Chondrocyte (in vitro differentiated cells): Measurements from ENCODE around the gene BLOC1S5. TPM values are rescaled to one million over a fixed set of nuclear protein-coding genes. Genes with fewer than 3 reads are reported as not detected.

ENCODE experiments used
- DNase-seq: peaks from one replicate; pipeline ENCODE4 v3.0.0; 2021; ENCODE audit warnings: mixed read lengths, low spot score
- H3K27ac Mint-ChIP-seq: one replicate; pipeline ENCODE4 v1.8.0; 2021; ENCODE audit warnings: mild to moderate bottlenecking, moderate library complexity, mixed read lengths; ENCODE audit not compliant: unreplicated experiment
- H3K27me3 Mint-ChIP-seq: 2 replicates; pipeline ENCODE4 v1.8.0; 2021; ENCODE audit warnings: low read depth, mixed read lengths
- H3K36me3 Mint-ChIP-seq: 2 replicates; pipeline ENCODE4 v1.8.0; 2021; ENCODE audit warnings: low read depth, mixed read lengths
- H3K4me1 Mint-ChIP-seq: 2 replicates; pipeline ENCODE4 v1.8.0; 2021; ENCODE audit warnings: low read depth, mild to moderate bottlenecking, mixed read lengths
- H3K4me3 Mint-ChIP-seq: one replicate; pipeline ENCODE4 v1.8.0; 2021; ENCODE audit warnings: mild to moderate bottlenecking, moderate library complexity, mixed read lengths; ENCODE audit not compliant: unreplicated experiment
- H3K9me3 Mint-ChIP-seq: 2 replicates; pipeline ENCODE4 v1.8.0; 2021; ENCODE audit warnings: low read depth, mixed read lengths
- total RNA-seq: library from RNA; stranded (reverse); gene quantifications from 3 replicates; pipeline ENCODE4 v1.2.1, GENCODE V29; 2021
- TF ChIP-seq, protein P1 (sequence below): fragments of 200-600 bp; sonication (generic); IDR thresholded peaks from 2 replicates; pipeline ENCODE4 v1.5.0; 2021; ENCODE audit warnings: antibody characterized with exemption, mild to moderate bottlenecking, moderate library complexity

Gene BLOC1S5
- total RNA-seq, 1 donor from 2014 or later, result 9.4 TPM

DNA sequence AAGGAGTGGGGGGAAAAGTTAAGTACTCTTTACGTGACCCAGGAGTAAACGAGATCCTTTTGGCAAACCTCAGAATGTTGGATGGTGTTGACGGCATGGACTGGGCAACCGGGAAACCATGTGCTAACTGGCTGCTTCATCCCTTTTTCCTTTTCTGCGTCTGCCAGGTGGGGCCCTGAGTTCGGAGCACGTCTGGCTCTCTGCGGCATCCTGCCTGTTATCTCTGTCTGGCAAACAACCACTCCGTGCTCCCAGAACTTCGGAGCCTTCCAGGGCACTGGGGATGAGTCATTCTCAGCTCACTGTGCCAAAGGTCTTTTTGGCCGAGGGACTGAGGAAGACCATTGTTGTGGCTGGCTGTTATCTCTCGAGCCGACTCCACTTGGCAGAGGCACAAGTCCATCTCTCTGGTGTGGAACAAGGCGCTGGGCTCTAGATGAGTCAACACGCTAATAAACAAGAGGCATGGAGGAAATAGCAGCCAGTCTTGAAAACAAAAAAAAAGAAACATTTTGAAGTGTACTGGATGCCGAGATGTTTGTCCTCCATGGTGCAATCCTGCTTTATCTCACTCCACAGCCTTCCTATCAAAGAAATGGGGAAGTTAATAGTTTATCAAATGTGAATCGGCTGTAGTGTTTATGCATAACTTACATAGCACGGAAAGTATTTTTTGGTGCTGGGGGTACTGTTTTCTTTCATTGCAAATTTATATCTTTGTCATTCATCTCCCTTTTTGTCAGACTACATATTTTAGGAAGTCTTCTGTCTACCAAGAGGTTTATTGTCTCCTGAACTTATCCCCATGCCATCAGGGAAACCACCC is 89.0 kb downstream of the BLOC1S5 start:
- Mint-ChIP-seq H3K27ac (no peak overlapping the region), H3K4me1 (peaks cover 11% of the 10 kb centered on the region), H3K36me3 (no peaks in the 10 kb centered on the region), H3K4me3 (no peak overlapping the region), H3K27me3 (no peaks in the 10 kb centered on the region), H3K9me3 (no peaks in the 10 kb centered on the region)
- TF ChIP-seq, protein P1, sequence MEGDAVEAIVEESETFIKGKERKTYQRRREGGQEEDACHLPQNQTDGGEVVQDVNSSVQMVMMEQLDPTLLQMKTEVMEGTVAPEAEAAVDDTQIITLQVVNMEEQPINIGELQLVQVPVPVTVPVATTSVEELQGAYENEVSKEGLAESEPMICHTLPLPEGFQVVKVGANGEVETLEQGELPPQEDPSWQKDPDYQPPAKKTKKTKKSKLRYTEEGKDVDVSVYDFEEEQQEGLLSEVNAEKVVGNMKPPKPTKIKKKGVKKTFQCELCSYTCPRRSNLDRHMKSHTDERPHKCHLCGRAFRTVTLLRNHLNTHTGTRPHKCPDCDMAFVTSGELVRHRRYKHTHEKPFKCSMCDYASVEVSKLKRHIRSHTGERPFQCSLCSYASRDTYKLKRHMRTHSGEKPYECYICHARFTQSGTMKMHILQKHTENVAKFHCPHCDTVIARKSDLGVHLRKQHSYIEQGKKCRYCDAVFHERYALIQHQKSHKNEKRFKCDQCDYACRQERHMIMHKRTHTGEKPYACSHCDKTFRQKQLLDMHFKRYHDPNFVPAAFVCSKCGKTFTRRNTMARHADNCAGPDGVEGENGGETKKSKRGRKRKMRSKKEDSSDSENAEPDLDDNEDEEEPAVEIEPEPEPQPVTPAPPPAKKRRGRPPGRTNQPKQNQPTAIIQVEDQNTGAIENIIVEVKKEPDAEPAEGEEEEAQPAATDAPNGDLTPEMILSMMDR, result no peak
- no peak for DNase-seq

DNA sequence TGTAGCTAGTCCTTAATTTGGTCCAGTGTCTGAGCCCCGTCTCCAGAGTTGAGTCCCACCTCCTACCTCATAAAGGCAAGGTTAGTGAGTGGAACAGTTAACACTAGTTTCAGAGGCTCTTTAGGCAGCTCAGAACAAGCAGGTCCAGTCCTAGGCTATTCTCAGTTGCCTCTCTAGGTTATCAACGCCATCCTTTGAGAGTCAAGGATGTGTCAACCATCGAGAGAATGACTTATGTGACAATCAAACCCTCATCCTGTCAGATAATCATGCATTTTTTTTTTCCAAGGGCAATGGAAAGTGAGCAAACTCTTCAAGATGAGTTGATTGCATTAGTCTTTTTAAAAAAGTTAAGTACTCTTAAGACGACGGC is 89.6 kb downstream of the BLOC1S5 start:
- no peak overlapping the region for H3K4me3 Mint-ChIP-seq
- no peak overlapping the region for H3K27ac Mint-ChIP-seq
- no peaks in the 10 kb centered on the region for H3K36me3 Mint-ChIP-seq
- peaks cover 11% of the 10 kb centered on the region for H3K4me1 Mint-ChIP-seq
- H3K27me3 Mint-ChIP-seq, result no peaks in the 10 kb centered on the region
- no peak for DNase-seq
- no peaks in the 10 kb centered on the region for H3K9me3 Mint-ChIP-seq
- TF ChIP-seq, protein P1, result no peak

DNA sequence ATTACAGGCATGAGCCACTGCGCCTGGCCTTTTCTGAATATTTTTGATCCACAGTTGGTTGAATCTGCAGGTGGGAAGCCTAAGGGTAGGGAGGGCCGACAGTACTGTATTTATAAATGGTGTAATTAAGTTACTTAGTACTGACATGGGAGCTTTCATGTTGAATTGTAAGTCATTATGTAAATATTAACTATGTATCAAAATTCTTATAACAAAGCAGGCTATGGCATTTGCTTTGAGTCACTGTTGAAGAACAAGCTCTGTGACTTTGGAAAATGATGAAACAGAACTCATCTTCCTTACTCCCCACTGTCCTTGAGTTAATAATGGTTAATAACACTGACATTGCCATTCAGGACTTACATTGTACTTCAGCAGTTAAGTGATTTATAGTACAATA is 90.6 kb downstream of the BLOC1S5 start:
- TF ChIP-seq, protein P1, result no peak
- H3K36me3 Mint-ChIP-seq, result peaks cover 2% of the 10 kb centered on the region
- H3K4me3 Mint-ChIP-seq, result no peak overlapping the region
- DNase-seq, result no peak
- H3K9me3 Mint-ChIP-seq, result no peaks in the 10 kb centered on the region
- H3K4me1 Mint-ChIP-seq, result peaks cover 11% of the 10 kb centered on the region
- no peak overlapping the region for H3K27ac Mint-ChIP-seq
- no peaks in the 10 kb centered on the region for H3K27me3 Mint-ChIP-seq

DNA sequence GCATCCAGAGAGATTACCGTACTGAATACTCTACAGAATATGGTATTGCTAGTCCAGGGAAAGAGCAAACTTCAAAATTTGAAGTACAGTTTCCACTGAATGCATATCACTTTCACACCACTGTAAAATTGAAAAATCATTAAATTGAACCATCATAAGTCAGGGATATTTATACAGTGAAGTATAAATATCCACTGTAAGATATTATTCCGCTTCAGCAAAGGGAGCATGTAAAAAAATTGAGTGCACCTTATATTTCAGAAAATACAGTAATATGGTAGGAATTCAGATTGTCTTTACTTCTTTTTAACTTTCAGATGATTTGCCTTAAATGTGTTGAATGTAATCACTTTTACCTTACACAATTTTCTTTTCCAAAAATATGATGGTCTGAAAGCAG is 92.7 kb downstream of the BLOC1S5 start:
- peaks cover 2% of the 10 kb centered on the region for H3K36me3 Mint-ChIP-seq
- DNase-seq, result no peak
- H3K9me3 Mint-ChIP-seq, result no peaks in the 10 kb centered on the region
- H3K27ac Mint-ChIP-seq, result no peak overlapping the region
- no peaks in the 10 kb centered on the region for H3K27me3 Mint-ChIP-seq
- no peak overlapping the region for H3K4me3 Mint-ChIP-seq
- TF ChIP-seq, protein P1, result no peak
- peaks cover 11% of the 10 kb centered on the region for H3K4me1 Mint-ChIP-seq

DNA sequence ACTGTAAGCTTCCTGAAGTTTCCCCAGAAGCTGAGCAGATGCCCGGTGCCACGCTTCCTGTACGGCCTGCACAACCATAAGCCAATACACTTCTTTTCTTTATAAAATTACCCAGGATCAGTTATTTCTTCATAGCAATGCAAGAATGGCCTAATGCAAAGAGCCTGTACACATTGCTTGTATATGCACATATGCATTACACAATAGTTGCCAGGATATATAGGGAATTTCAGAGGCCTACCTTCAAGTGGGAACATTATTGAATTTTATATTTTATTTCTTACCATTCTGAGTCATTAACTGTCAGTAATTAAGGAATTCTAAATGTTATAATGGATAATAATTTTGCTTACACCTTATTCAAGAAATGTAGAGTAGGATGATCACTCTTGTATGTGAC is 93.6 kb downstream of the BLOC1S5 start:
- TF ChIP-seq, protein P1, result no peak
- Mint-ChIP-seq H3K27me3 (no peaks in the 10 kb centered on the region), H3K4me1 (peaks cover 11% of the 10 kb centered on the region), H3K36me3 (peaks cover 2% of the 10 kb centered on the region), H3K27ac (no peak overlapping the region), H3K9me3 (no peaks in the 10 kb centered on the region), H3K4me3 (no peak overlapping the region)
- no peak for DNase-seq

Other genes starting within 250 kb of the BLOC1S5 start
- gene TXNDC5, start 153.6 kb downstream of the BLOC1S5 start, total RNA-seq, result 226 to 231 TPM (median 230 TPM) in 3 replicates
- gene EEF1E1, start 38.2 kb upstream of the BLOC1S5 start, total RNA-seq, result 15.7 to 26.8 TPM (median 17.9 TPM) in 3 replicates